ACHN (cell line): ENCODE data around the gene ANP32D.
"Not testable (repeated sequence)": the region's sequence is repeated elsewhere in the genome, so short reads cannot be mapped to it uniquely, and the experiment has no call there.

Experiments used
- DNase-seq: peaks from one replicate; pipeline ENCODE4 v3.0.0-alpha.2; 2015
- in situ Hi-C: cut with HindIII; loops from 2 replicates; pipeline ENCODE4 v1.10.0; 2017; ENCODE audit warnings: low sequenced_read_pairs, low pct_ligation_motif_present, low pct_unique_long_range_greater_than_20kb

The ANP32D gene

DNA sequence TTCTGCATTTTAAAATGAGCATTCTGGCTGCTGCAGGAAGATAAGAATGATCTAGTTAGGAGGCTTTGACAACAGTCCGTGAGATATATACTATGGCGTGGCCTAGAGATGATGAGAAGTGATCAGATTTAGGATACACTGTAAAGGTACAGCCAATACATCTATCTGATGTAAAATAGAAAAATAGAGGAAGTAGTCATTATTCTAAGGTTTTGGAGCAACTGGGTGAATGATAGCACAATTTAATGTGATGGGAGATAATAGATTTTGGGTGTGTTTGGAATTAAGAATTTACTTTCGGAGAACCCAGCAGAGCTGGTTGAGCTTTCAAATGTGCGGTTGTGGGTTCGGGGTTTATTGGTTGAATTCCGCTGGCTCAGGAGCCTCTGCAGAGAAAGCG is at the start of gene ANP32D:
TSS of gene ANP32D (plus strand) at position 301 of the 400 bp plus-strand sequence. CDS start 106 bp downstream, outside the sequence.
- DNase-seq, result no peak
- in situ Hi-C loops, result no loop called here

DNA sequence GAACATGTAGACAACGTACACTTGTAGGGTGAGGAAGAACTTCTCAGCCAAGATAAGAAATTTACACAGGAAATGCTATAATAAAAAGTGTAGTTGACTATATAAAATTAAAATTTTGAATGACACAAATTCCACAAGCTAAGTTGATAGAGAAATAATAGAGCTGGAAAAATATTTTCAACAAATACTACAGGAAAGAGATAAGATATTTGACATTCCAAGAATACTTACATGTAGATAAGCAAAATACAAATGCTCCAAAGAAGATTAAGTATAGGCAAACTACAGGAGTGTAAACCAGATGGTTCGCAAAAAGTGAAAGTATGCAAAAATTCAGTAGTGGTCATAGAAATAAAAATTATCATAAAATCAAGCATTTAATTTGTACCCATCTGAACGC is 49.2 kb upstream of the ANP32D start:
- in situ Hi-C loops, result no loop called here
- no peak for DNase-seq

DNA sequence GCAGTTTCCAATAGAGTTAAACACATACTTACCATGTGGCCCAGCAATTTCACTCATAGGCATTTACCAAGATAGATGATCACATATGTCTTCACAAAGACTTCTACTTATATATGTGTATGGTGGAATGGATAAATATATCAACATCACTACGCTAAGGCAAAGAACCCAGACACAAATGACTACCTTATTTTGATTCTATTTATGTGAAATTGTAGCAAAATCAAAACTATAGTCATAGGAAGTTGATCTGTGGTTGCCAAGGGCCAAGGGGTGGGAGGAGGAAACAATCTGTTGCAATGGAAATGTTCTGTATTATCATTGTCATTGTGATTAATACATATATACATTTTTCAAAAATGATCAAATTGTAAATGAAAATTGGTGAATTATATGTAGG is 47.7 kb upstream of the ANP32D start:
- DNase-seq, result no peak
- in situ Hi-C loops, result no loop called here

DNA sequence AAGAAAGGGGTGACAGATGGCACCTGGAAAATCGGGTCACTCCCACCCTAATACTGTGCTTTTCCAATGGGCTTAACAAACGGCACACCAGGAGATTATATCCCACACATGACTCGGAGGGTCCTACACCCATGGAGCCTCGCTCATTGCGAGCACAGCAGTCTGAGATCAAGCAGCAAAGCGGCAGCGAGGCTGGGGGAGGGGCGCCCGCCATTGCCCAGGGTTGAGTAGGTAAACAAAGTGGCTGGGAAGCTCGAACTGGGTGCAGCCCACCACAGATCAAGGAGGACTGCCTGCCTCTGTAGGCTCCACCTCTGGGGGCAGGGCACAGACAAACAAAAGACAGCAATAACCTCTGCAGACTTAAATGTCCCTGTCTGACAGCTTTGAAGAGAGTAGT is 38.3 kb upstream of the ANP32D start:
- DNase-seq, result not testable (repeated sequence)

DNA sequence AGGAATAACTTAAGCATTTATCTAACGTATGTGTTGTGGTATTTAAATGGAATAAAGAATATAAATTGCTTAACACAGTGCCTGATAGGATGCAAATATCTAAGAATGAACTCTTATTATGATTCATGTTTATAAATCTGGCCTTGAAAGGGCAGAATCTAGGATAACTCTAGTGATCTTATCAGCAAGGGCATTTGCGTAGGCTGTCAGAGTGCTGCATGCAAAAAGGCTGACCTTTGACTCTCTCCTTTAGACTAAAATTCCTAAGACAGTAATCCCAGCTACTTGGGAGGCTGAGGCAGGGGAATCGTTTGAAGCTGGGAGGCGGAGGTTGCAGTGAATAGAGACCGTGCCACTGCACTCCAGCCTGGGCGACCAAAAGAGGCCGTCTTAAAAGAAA is 31.3 kb upstream of the ANP32D start:
- in situ Hi-C loops, result no loop called here
- DNase-seq, result no peak

More for the DNA sequence above, 38.3 kb upstream of the ANP32D start:
- in situ Hi-C loops, result not testable (repeated sequence)

DNA sequence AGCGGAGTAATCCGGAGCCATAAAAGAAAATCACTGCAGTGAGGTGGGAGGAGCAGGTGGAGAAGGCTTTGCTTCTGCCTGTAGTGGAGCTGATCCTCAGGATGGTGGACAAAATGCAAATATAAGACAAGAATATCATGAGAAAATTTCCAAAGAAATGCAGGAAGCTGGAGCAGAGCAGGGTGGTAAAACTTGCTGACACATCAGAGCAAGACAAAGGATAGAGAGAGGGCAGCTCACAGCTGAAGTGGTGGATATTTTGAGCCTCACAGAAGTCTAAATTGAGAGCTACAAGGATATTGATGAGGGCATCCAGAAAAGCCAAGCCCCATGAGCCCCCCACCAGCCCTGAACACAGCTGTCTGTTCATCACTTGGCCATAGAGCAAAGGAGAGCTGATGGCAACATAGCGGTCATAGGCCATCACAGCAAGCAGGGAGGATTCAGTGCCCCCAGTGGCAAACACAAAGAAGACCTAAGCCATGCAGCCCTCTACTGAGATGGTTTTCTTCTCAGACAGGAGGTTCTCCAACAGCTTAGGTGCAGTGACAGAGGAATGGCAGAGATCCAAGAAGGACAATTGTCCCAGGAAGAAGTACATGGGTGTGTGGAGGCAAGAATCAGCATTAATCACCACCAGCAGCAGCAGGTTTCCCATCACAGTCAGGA is 30.0 kb upstream of the ANP32D start:
- DNase-seq, result no peak
- in situ Hi-C loops, result no loop called here

DNA sequence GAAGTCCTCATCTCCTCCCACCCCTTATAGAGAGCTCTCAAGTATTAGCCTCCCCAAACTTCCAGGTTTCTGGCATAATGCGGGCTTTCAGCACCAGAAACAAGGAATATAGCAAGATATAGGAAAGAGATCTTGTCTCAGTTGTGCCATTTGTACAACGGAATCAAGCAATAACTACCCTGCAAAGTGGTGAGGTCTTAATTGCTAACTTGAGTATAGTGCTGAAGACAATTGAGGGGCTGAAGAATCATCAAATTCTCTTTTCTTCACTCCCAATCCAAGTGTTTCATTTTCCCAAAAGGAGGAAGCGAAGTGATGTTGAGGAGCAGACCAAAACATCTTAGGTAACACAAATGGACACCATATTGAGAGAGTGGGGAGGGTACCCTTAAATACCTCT is 26.8 kb upstream of the ANP32D start:
- in situ Hi-C loops, result no loop called here
- no peak for DNase-seq

DNA sequence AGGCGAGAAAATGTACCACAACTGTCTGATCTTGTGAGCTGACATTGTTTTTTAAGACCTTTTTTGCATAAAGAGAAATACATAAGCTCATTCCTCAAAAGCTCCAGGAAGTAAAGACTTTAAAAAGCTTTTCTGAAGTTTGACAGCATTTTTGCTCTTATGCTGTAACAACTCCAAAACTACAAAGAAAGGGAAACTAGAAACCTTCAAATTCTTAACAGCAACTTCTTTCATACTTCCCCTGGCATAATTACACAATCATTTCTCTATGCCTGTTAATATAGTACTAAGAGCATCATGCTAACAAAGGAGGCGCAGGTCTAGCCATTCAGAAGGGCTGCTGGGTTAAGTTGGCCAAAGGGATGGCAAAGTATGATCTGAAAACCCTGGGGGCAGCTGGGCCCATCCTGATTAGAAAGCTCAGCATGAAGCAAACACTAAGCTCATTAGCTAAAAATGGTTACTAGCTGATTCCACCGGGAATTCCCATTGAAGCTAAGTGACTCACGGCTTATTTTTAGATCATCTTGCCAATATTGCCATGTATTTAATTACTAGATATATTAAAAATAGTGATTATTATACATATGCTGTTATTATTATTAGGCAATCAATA is 26.1 kb upstream of the ANP32D start:
- no peak for DNase-seq
- in situ Hi-C loops, result no loop called here

DNA sequence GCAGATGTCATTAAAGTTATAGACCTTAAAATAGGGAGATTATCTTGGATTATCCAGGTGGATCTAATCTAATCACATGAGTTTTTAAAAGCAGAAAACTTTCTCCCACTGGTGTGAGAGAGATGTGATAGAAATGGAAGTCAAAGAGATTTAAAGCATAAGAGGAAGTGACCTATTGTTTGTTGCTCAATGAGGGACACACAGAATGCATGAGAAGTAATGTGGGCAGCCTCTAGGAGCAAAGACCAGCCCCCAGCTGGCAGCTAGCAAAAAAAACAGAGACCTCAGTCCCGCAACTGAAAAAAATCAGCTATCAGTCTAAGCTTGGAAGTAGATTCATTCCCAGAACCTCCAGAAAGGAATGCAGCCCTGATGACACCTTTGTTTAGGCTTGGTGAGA is 24.6 kb upstream of the ANP32D start:
- DNase-seq, result no peak
- in situ Hi-C loops, result no loop called here

DNA sequence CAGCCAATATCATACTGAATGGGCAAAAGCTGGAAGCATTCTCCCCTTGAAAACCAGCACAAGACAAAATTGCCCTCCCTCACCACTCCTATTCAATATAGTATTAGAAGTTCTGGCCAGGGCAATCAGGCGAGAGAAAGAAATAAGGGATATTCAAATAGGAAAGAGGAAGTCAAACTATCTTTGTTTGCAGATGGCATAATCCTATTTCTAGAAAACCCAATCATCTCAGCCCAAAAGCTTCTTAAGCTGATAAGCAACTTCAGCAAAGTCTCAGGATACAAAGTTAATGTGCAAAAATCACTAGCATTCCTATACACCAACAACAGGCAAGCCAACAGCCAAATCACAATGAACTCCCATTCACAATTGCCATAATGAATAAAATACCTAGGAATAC is 21.0 kb upstream of the ANP32D start:
- DNase-seq, result no peak
- in situ Hi-C loops, result no loop called here

DNA sequence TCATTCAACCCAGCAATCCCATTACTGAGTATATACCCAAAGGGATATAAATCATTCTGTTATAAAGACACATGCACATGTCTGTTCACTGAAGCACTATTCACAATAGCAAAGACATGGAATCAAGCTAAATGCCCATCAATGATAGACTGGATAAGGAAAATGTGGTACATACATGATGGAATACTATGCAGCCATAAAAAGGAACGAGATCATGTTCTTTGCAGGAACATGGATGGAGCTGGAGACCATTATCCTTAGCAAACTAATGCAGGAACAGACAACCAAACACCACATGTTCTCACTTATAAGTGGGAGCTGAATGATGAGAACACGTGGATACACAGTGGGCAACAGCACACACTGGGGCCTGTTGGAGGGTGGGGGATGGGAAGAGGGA is 19.4 kb upstream of the ANP32D start:
- in situ Hi-C loops, DNase-seq: not testable (repeated sequence)

DNA sequence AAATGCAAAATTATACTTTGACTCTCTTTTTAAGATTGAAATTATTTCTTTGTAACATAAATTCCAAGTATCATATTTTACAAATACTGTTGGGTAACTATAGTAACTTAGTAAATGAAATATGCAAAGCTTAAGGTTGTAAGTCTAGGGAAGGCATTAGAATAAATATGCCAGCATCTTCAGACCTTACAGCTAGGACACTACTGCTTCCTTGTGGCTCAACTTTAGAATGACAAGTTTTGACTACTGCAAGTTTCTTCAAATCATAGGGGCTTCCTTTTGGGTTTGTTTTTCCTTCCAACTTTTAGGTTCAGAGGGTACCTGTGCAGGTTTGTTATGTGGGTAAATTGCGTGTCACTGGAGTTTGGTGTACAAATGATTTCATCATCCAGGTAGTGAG is 17.7 kb upstream of the ANP32D start:
- in situ Hi-C loops, result no loop called here
- peak; percentile 41 for DNase-seq

DNA sequence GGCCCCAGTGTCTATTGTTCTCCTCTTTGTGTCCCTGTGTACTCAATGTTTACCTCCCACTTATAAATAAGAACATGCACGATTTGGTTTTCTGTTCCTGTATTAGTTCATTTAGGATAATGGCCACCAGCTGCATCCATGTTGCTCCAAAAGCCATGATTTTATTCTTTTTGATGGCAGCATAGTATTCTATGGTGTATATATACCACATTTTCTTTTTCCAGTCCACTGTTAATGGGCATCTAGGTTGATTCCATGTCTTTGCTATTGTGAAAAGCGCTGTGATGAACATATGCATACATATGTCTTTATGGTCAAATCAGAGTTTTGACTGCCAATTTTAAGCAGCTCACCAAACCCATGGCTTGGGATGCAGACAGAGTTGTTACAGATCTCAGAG is 17.2 kb upstream of the ANP32D start:
- no peak for DNase-seq
- in situ Hi-C loops, result no loop called here

DNA sequence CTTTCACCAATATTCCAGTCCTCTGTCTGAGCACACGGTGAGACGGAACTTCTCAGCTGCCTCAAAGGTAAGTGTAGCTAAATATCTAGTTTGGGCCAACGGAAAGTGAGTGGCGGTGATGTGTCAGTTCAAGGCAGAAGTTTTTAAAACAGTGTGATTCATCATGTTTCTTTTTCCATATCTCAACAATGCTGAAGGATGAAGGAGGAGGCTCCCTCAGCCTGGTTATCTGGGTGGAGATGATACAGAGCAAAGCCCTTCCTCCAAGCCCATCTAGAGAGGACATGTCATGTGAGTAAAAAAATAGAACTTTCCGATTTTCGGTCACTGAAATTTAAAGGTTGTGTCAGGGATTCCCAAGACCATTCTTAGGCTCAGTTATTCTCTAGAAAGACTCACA is 13.1 kb upstream of the ANP32D start:
- no peak for DNase-seq
- in situ Hi-C loops, result no loop called here

DNA sequence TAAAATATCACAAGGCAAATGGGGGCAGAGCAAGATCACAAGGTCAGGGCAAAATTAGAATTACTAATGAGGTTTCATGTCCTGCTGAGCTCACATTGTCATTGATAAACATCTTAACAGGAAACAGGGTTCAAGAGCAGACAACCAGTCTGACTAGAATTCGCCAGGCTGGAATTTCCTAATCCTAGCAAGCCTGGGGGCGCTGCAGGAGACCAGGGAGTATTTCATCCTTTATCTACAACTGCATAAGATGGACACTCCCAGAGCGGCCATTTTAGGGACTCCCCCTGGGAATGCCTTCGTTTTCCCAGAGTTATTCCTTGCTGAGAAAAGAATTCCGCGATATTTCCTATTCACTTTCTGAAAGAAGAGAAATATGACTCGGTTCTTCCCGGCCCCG is 3.3 kb upstream of the ANP32D start:
- DNase-seq, in situ Hi-C loops: not testable (repeated sequence)

DNA sequence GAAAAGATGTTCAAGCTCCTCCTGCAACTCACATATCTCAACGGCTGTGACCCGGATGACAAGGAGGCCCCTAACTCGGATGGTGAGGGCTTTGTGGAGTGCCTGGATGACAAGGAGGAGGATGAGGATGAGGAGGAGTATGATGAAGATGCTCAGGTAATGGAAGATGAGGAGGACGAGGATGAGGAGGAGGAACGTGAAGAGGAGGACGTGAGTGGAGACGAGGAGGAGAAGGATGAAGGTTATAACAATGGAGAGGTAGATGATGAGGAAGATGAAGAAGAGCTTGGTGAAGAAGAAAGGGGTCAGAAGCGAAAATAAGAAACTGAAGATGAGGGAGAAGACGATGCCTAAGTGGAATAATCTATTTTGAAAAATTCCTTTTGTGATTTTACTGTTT is 702 bp downstream of the ANP32D start:
- DNase-seq, result no peak
- in situ Hi-C loops, result no loop called here

DNA sequence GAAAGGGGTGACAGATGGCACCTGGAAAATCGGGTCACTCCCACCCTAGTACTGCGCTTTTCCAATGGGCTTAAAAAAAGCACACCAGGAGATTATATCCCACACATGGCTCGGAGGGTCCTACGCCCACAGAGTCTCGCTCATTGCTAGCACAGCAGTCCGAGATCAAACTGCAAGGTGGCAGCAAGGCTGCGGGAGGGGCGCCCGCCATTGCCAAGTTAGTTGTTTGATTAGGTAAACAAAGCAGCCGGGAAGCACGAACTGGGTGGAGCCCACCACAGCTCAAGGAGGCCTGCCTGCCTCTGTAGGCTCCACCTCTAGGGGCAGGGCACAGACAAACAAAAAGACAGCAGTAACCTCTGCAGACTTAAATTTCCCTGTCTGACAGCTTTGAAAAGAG is 2.1 kb downstream of the ANP32D start:
- in situ Hi-C loops, DNase-seq: not testable (repeated sequence)

DNA sequence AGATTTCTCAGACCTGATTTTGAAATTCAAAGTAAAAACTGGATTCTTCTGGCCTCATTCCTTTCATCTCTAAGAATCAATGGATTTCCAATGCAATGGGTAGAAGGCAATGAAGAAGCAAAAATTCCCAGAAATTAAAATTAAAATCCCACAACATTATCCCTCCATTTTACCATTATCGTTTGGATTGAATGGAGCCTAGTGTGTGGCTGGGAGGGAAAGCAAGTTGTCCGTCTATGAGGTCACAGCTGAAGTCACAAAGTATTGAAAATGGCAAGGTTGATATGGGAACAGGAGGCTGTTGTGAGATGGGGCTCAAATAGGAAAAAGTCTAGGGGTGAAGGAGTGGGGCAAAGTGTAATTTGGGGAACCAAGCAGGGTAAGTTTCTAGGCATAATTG is 9.8 kb downstream of the ANP32D start, which contains the start of gene C12orf54:
TSS of gene C12orf54 (plus strand) at position 301 of the 400 bp plus-strand sequence. CDS start 799 bp downstream, outside the sequence.
- no peak for DNase-seq
- in situ Hi-C loops, result no loop called here

DNA sequence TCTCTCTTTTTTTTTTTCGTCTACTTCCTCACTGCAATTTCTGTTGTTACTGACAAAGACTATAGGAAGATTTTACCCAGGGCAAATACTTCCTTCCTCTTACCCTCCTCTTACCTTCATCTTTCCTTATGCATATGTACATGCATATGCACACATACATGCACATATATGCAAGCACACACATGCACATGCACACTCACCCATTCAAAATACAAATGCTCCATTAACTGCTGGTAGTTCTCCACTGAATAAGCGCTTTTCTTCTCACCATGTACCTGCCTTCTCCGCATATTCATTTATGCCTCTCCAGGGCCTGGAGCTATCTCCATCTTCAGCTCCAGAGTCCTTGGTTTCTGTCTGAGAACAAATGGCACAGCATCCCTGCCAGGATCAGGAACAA is 10.6 kb downstream of the ANP32D start:
- no peak for DNase-seq
- in situ Hi-C loops, result no loop called here

DNA sequence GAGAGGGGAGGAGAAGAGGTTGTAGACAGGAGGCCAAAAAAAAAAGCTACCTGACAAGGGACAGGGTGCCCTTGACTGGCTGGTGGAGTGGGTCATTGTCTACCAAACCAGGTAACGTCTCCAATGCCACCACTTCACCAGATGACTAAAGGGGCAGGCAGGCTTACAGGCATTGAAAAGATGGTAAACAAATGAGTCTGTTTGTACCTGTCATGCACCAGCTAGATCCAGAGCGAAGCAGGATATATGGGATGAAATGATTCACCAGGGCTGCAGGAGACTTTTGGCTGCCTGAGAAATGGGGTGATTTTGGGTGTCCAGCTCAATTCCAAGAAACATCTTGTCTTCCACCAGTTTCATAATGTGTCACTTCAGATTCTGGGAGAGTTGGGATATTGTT is 13.9 kb downstream of the ANP32D start:
- no peak for DNase-seq
- in situ Hi-C loops, result no loop called here
